Panc1 (cell line): Measurements from ENCODE around the gene MUC3A. TPM values are rescaled to one million over a fixed set of nuclear protein-coding genes. Genes with fewer than 3 reads are reported as not detected.

Experiments used
- ATAC-seq: fragments of 200-7000 bp; cut with Tn5 transposase; 2 replicates; pipeline ENCODE4 v1.9.1; 2020; ENCODE audit warnings: mild to moderate bottlenecking, moderate library complexity
- BruUV-seq: library from RNA; stranded (reverse); fragments of 400-500 nt; replicated peaks from 2 replicates; lab custom pipeline; 2021; lab: Mats Ljungman, UMichigan
- CTCF ChIA-PET: fragments of 300-600 bp; sonication (Branson Sonifier 250); formaldehyde crosslinking; loops from one replicate; lab custom pipeline; 2022; ENCODE audit warnings: antibody characterized with exemption; lab: Charles Lee
- POLR2A ChIA-PET: fragments of 300-600 bp; sonication (Branson Sonifier 250); formaldehyde crosslinking; loops from one replicate; lab custom pipeline; 2022; ENCODE audit warnings: antibody characterized with exemption; lab: Charles Lee
- DNase-seq: peaks from one replicate; pipeline ENCODE4 v3.0.0-alpha.2; 2010; ENCODE audit warnings: low read depth, low spot score
- H3K27ac ChIP-seq: 2 replicates; pipeline ENCODE4 v1.5.1; 2011; ENCODE audit warnings: mild to moderate bottlenecking, low read length, inconsistent platforms
- H3K27me3 ChIP-seq: fragments of 200-500 bp; sonication (Bioruptor generic); 2 replicates; pipeline ENCODE4 v1.6.0; 2014; ENCODE audit warnings: low read length, inconsistent platforms; ENCODE audit not compliant: control insufficient read depth, insufficient read depth
- H3K36me3 ChIP-seq: fragments of 200-500 bp; sonication (Bioruptor generic); 2 replicates; pipeline ENCODE4 v1.5.1; 2014; ENCODE audit warnings: inconsistent platforms, mild to moderate bottlenecking, low read length, moderate library complexity; ENCODE audit not compliant: control insufficient read depth, insufficient read depth
- H3K4me1 ChIP-seq: 2 replicates; pipeline ENCODE4 v1.5.1; 2011; ENCODE audit warnings: inconsistent platforms, mild to moderate bottlenecking, low read length, moderate library complexity; ENCODE audit not compliant: control insufficient read depth, insufficient read depth
- H3K4me3 ChIP-seq, 2 experiments: 2 replicates each; pipeline ENCODE4 v1.5.1; 2011 to 2012; ENCODE audit warnings: low read depth in 2 of 2, low read length in 2 of 2, mild to moderate bottlenecking in 2 of 2, inconsistent platforms in 1 of 2, moderate library complexity in 1 of 2
- H3K9me3 ChIP-seq: fragments of 200-500 bp; sonication (Bioruptor generic); 2 replicates; pipeline ENCODE4 v1.5.1; 2014; ENCODE audit warnings: low read depth, mild to moderate bottlenecking, inconsistent platforms, low read length, moderate library complexity; ENCODE audit not compliant: control insufficient read depth, insufficient read depth
- CTCF ChIP-seq: fragments of 450-650 bp; IDR thresholded peaks from 2 replicates; pipeline ENCODE4 v1.5.1; 2017; ENCODE audit warnings: mild to moderate bottlenecking
- POLR2AphosphoS5 ChIP-seq: IDR thresholded peaks from 2 replicates; pipeline ENCODE4 v1.6.1; 2012; ENCODE audit warnings: mild to moderate bottlenecking, low read depth, low read length, moderate library complexity
- REST ChIP-seq, 2 experiments: IDR thresholded peaks; 2 replicates each; pipeline ENCODE4 v1.6.1; 2011 to 2012; ENCODE audit warnings: low read depth in 2 of 2, control low read depth in 1 of 2, low read length in 1 of 2, mild to moderate bottlenecking in 1 of 2, moderate library complexity in 1 of 2; ENCODE audit not compliant: insufficient read depth in 1 of 2
- SIN3A ChIP-seq: IDR thresholded peaks from 2 replicates; pipeline ENCODE4 v1.6.1; 2012; ENCODE audit warnings: low read depth, mild to moderate bottlenecking, low read length, moderate library complexity, borderline replicate concordance; ENCODE audit not compliant: insufficient read depth
- TCF7L2 ChIP-seq: IDR thresholded peaks from 2 replicates; pipeline ENCODE4 v1.6.1; 2011; ENCODE audit warnings: mild to moderate bottlenecking, low read depth, low read length, inconsistent platforms
- in situ Hi-C: cut with HindIII; loops from 2 replicates; pipeline ENCODE4 v1.10.0; 2016; ENCODE audit warnings: low sequenced_read_pairs, low pct_unique_long_range_greater_than_20kb
- intact Hi-C: fragments of 100-400 bp; cut with micrococcal nuclease; formaldehyde crosslinking; loops from one replicate; pipeline ENCODE4 v1.10.0; 2022; ENCODE audit not compliant: unreplicated experiment
- total RNA-seq: library from RNA; stranded (reverse); gene quantifications from one replicate; pipeline ENCODE4 v1.2.1, GENCODE V29; 2021; ENCODE audit not compliant: unreplicated experiment

MUC3A gene
- total RNA-seq, 1 experiment from 2014 or later, result 24.7 TPM

GRCh38 chr7:100965045-100965722 is 15.8 kb downstream of the MUC3A start:
- DNase-seq (no peak), ATAC-seq (no peak)
- POLR2A ChIA-PET, result no interaction called here
- Histone ChIP-seq H3K9me3 (no peaks in the 10 kb centered on the region), H3K4me3 (peak overlapping the region; percentile 23 to 53), H3K27ac (no peak overlapping the region), H3K27me3 (peaks cover 12% of the 10 kb centered on the region), H3K4me1 (peaks cover 13% of the 10 kb centered on the region), H3K36me3 (no peaks in the 10 kb centered on the region)
- CTCF ChIA-PET, result interaction anchor here (0.5 to 0.6 kb wide), 3 partner anchors 33 to 207 kb away, joined by 3 to 10 read pairs (median 4); no protein-coding TSS in a partner anchor
- TF ChIP-seq POLR2AphosphoS5, result no peak
- TF ChIP-seq TCF7L2, result no peak
- no peak for TF ChIP-seq CTCF
- TF ChIP-seq REST (IDR thresholded peaks at IDR 0.05; ENCODE audit: insufficient read depth in 1 of 2, low read depth in 2 of 2, low read length in 1 of 2), result no peak
- no peak for TF ChIP-seq SIN3A
- intact Hi-C loops, result no loop called here
- BruUV-seq, result no TSS peak
- in situ Hi-C loops, result no loop called here

GRCh38 chr7:100965723-100966541 is 16.6 kb downstream of the MUC3A start:
- peak; percentile 99 for TF ChIP-seq CTCF
- TF ChIP-seq POLR2AphosphoS5, result no peak
- TF ChIP-seq REST (IDR thresholded peaks at IDR 0.05; ENCODE audit: insufficient read depth in 1 of 2, low read depth in 2 of 2, low read length in 1 of 2), result peak in 1 of 2 experiments; percentile 45; a peak in 1 of 4 replicates
- BruUV-seq, result no TSS peak
- intact Hi-C loops, result loop anchor here (2.0 kb wide), 1 partner anchor 93 kb away; no protein-coding TSS in a partner anchor
- Histone ChIP-seq H3K4me3 (peak overlapping the region; percentile 40 to 53), H3K27ac (no peak overlapping the region), H3K27me3 (peaks cover 5% of the 10 kb centered on the region), H3K9me3 (no peaks in the 10 kb centered on the region), H3K4me1 (peaks cover 13% of the 10 kb centered on the region), H3K36me3 (no peaks in the 10 kb centered on the region)
- in situ Hi-C loops, result no loop called here
- CTCF ChIA-PET, result interaction anchor here (0.5 to 0.6 kb wide), 4 partner anchors 34 to 208 kb away, joined by 3 to 10 read pairs (median 4); no protein-coding TSS in a partner anchor
- DNase-seq (no peak), ATAC-seq (peak; percentile 92)
- POLR2A ChIA-PET, result no interaction called here
